Fibroblast of skin of abdomen (primary cell): ENCODE results near the gene IQCF5.
"Not testable (repeated sequence)": the region's sequence is repeated elsewhere in the genome, so short reads cannot be mapped to it uniquely, and the experiment has no call there.

Source experiments
- DNase-seq: peaks from one replicate; pipeline ENCODE4 v3.0.0-alpha.2; 2013

Gene IQCF5

GRCh38 chr3:51868896-51869295 is 6.5 kb downstream of the IQCF5 start:
- not testable (repeated sequence) for DNase-seq

- no peak for DNase-seq
Measured at GRCh38 chr3:51862886-51863285, 12.5 kb downstream of the IQCF5 start.

GRCh38 chr3:51860703-51861665 is 14.4 kb downstream of the IQCF5 start, which contains the start of gene IQCF2:
Gene IQCF2 (plus strand): TSS chr3:51861615. CDS start chr3:51861667, 52 bp downstream.
- no peak for DNase-seq

- not testable (repeated sequence) for DNase-seq
Measured at GRCh38 chr3:51855411-51855810, 20.0 kb downstream of the IQCF5 start.

GRCh38 chr3:51845129-51845528 is 30.3 kb downstream of the IQCF5 start:
- no peak for DNase-seq

GRCh38 chr3:51836606-51837005 is 38.8 kb downstream of the IQCF5 start:
- no peak for DNase-seq

GRCh38 chr3:51830836-51831385 is 44.5 kb downstream of the IQCF5 start:
- DNase-seq = no peak

GRCh38 chr3:51830345-51830744 is 45.1 kb downstream of the IQCF5 start:
- DNase-seq = no peak

GRCh38 chr3:51828297-51828696 is 47.1 kb downstream of the IQCF5 start:
- DNase-seq = no peak
